ENCODE measurements around the gene NFAM1.

Gene NFAM1

GRCh38 chr22:42433754-42434682 is 1.8 kb upstream of the NFAM1 start:
- no peak overlapping the region for H3K27ac ChIP-seq (ENCODE audit: low read depth, low read length)
- no peak overlapping the region for H2AFZ ChIP-seq (ENCODE audit: low read depth, low read length, severe bottlenecking)
- H3K9ac ChIP-seq (ENCODE audit: low read length) = no peak overlapping the region
- no peaks in the 10 kb centered on the region for H3K9me2 ChIP-seq (replicated peaks; ENCODE audit: insufficient read depth, low read length)
- H4K20me1 ChIP-seq (ENCODE audit: low read depth, low read length) = no peaks in the 10 kb centered on the region
- H3K27me3 ChIP-seq (ENCODE audit: low read length) = no peaks in the 10 kb centered on the region
- no peaks in the 10 kb centered on the region for H3F3A ChIP-seq (ENCODE audit: insufficient read depth)
- no peaks in the 10 kb centered on the region for H3K79me2 ChIP-seq (ENCODE audit: insufficient read depth, low read length)
- TF ChIP-seq CTCF (IDR thresholded peaks at IDR 0.05; ENCODE audit: insufficient read depth, low read length, poor library complexity, severe bottlenecking) (no peak), EZH2phosphoT487 (conservative IDR thresholded peaks at IDR 0.05; ENCODE audit: low read length) (no peak)
- H3K36me3 ChIP-seq (ENCODE audit: low read length) = no peaks in the 10 kb centered on the region
- H3K4me2 ChIP-seq (ENCODE audit: low read depth, low read length, poor library complexity, severe bottlenecking) = no peak overlapping the region
- no peak overlapping the region for H3K4me3 ChIP-seq (ENCODE audit: insufficient read depth, low read length, poor library complexity, severe bottlenecking)
- no peaks in the 10 kb centered on the region for H3K9me3 ChIP-seq (ENCODE audit: insufficient read depth, low read length)

- no peak overlapping the region for H3K9ac ChIP-seq (ENCODE audit: low read length)
- H3K79me2 ChIP-seq (ENCODE audit: insufficient read depth, low read length) = no peaks in the 10 kb centered on the region
- no peak overlapping the region for H3K27ac ChIP-seq (ENCODE audit: low read depth, low read length)
- H3K4me2 ChIP-seq (ENCODE audit: low read depth, low read length, poor library complexity, severe bottlenecking) = no peak overlapping the region
- H4K20me1 ChIP-seq (ENCODE audit: low read depth, low read length) = no peaks in the 10 kb centered on the region
- TF ChIP-seq EZH2phosphoT487 (conservative IDR thresholded peaks at IDR 0.05; ENCODE audit: low read length) = no peak
- no peak for TF ChIP-seq CTCF (IDR thresholded peaks at IDR 0.05; ENCODE audit: insufficient read depth, low read length, poor library complexity, severe bottlenecking)
- no peaks in the 10 kb centered on the region for H3K27me3 ChIP-seq (ENCODE audit: low read length)
- H3K9me2 ChIP-seq (replicated peaks; ENCODE audit: insufficient read depth, low read length) = no peaks in the 10 kb centered on the region
- no peak overlapping the region for H2AFZ ChIP-seq (ENCODE audit: low read depth, low read length, severe bottlenecking)
- H3K36me3 ChIP-seq (ENCODE audit: low read length) = no peaks in the 10 kb centered on the region
- no peaks in the 10 kb centered on the region for H3F3A ChIP-seq (ENCODE audit: insufficient read depth)
- no peak overlapping the region for H3K4me3 ChIP-seq (ENCODE audit: insufficient read depth, low read length, poor library complexity, severe bottlenecking)
- no peaks in the 10 kb centered on the region for H3K9me3 ChIP-seq (ENCODE audit: insufficient read depth, low read length)
Measured at GRCh38 chr22:42432818-42433217, 615 bp upstream of the NFAM1 start.

GRCh38 chr22:42431401-42432019 is 693 bp downstream of the NFAM1 start:
- no peaks in the 10 kb centered on the region for H3K27me3 ChIP-seq (ENCODE audit: low read length)
- H3K4me2 ChIP-seq (ENCODE audit: low read depth, low read length, poor library complexity, severe bottlenecking) = no peak overlapping the region
- no peaks in the 10 kb centered on the region for H3F3A ChIP-seq (ENCODE audit: insufficient read depth)
- no peak overlapping the region for H3K27ac ChIP-seq (ENCODE audit: low read depth, low read length)
- no peak overlapping the region for H3K4me3 ChIP-seq (ENCODE audit: insufficient read depth, low read length, poor library complexity, severe bottlenecking)
- no peaks in the 10 kb centered on the region for H3K9me3 ChIP-seq (ENCODE audit: insufficient read depth, low read length)
- no peak overlapping the region for H2AFZ ChIP-seq (ENCODE audit: low read depth, low read length, severe bottlenecking)
- TF ChIP-seq CTCF (IDR thresholded peaks at IDR 0.05; ENCODE audit: insufficient read depth, low read length, poor library complexity, severe bottlenecking) (no peak), EZH2phosphoT487 (conservative IDR thresholded peaks at IDR 0.05; ENCODE audit: low read length) (no peak)
- no peaks in the 10 kb centered on the region for H3K9me2 ChIP-seq (replicated peaks; ENCODE audit: insufficient read depth, low read length)
- no peaks in the 10 kb centered on the region for H3K79me2 ChIP-seq (ENCODE audit: insufficient read depth, low read length)
- H4K20me1 ChIP-seq (ENCODE audit: low read depth, low read length) = no peaks in the 10 kb centered on the region
- H3K36me3 ChIP-seq (ENCODE audit: low read length) = no peaks in the 10 kb centered on the region
- H3K9ac ChIP-seq (ENCODE audit: low read length) = no peak overlapping the region
